ENCODE measurements around the gene ABCC9.
"Not testable (repeated sequence)": the region's sequence is repeated elsewhere in the genome, so short reads cannot be mapped to it uniquely, and the experiment has no call there.

The ABCC9 gene

DNA sequence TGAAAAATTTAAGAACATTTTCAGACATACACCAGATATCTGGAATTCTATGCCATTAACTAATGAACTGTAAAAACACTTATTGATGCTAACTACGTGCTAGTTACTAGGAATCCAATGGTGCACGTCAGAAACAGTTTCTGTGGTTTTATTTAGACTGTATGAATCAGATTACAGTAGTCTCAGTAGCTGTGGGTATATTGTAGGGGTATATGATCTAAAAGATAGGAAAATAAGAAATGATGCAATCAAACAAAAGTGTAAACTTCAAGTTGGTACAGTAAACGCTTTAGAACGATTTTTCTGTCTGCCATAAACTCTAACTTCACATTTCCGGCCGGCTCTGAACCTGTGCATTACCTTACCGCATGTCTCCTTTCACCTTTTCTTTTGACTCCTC, 2.3 kb downstream of the ABCC9 start:
- in situ Hi-C loops (cut with MboI; ENCODE audit: low sequenced_read_pairs): no loop called here

DNA sequence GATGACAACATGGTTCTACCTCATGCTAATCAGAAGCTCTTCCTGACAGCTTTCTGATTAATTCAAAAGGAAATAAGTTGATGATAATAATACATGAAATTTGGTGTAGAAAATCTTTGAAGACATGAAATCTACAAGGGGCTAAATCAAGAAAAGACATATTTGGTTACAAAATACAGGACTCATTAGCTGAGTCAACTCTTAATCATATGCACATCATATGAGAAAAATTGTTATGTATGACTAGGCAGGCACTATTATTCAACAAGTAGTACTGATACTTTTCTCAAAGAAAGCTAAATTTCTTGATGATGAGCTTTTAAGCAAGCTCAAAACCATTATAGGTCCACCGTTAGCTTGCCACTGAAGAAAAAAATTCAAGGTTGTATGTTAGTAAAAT, 7.1 kb downstream of the ABCC9 start:
- in situ Hi-C loops (cut with MboI; ENCODE audit: low sequenced_read_pairs): no loop called here

DNA sequence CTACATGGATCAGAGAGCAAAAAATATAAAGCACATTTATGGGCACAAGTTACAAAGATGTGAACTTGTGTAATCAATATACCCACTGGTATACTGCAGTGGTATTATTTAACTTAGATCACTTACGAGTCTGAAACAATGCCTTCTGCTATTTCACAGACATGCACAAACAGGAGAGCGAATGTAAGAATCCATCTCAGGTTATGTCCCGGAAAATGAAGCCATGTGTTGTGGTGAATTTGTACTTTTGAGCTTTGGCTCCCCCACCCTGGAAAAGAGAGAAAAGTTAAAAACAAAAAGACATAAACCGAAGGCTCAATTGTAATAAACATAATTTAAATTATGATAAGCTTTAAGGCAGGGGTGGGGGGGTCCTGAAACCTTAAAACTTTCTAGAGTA, 7.6 kb downstream of the ABCC9 start:
- in situ Hi-C loops (cut with MboI; ENCODE audit: low sequenced_read_pairs): no loop called here

DNA sequence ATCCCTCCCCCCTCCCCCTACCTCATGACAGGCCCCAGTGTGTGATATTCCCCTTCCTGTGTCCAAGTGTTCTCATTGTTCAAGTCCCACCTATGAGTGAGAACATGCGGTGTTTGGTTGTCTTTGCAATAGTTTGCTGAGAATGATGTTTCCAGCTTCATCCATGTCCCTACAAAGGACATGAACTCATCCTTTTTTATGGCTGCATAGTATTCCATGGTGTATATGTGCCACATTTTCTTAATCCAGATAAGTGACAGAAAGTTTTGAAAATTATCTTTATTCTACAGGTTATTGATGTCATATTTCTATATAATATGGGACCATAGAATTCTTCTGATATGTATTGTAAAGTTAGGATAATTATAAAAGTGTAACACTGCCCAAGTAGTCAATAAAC, 11.3 kb downstream of the ABCC9 start:
- in situ Hi-C loops (cut with MboI; ENCODE audit: low sequenced_read_pairs): not testable (repeated sequence)

DNA sequence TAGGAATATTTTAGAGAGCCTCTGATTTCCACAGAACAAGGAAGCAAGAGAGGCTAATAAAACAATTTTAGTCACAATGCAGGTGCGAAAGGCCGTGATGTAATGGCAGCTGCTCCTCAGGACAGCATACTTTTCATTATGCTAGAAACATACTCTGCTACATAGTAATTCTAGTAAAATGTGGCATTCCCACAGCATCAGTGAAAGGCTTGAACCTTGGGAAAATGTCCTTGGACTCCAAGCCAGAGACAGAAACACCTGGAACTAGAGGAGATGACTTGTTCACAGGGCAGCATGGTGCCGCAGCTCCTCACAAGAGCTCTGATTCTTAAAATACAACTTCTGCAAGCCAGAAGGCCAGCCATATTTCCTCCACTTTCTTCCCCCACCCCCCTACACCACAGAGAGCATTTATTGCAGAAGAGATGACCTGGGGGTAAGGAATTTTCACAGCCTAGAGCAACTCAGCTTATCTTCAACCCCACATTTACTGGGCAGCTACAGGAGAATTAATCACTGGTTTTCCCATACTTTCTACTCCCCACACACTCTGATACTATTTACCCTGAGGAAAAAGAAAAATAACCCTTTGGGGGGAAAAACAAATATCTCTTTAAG, 15.8 kb downstream of the ABCC9 start:
- in situ Hi-C loops (cut with MboI; ENCODE audit: low sequenced_read_pairs): no loop called here

DNA sequence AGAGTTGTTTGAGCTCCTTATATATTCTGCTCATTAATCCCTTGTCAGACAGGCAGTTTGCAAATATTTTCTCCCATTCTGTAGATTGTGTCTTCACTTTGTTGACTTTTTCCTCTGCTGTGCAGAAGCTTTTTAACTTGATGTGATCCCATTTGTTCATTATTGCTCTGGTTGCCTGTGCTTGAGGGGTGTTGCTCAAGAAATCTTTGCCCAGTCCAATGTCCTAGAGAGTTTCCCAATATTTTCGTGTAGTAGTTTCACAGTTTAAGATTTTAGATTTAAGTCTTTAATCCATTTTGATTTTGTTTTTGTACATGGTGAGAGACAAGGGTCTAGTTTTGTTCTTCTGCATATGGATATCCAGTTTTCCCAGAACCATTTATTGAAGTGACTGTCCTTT, 19.8 kb downstream of the ABCC9 start:
- in situ Hi-C loops (cut with MboI; ENCODE audit: low sequenced_read_pairs): no loop called here

DNA sequence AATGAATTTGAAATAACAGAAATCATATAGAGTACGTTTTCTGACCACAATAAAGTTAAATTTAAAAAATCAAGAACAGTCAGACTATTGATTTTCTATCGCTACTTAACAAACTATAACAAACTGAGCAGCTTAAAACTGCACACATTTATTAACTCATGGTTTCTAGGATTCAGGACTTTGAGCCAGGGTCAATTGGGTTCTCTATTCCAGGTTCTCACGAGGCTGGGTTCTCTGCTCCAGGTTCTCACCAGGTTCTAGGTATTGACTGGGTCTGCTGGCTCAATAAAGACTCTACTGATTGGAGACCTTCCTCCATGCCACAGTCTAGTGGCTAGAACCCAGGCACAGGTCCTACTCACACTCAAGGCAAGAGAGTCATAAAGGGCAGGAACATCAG, 22.8 kb downstream of the ABCC9 start:
- in situ Hi-C loops (cut with MboI; ENCODE audit: low sequenced_read_pairs): no loop called here

DNA sequence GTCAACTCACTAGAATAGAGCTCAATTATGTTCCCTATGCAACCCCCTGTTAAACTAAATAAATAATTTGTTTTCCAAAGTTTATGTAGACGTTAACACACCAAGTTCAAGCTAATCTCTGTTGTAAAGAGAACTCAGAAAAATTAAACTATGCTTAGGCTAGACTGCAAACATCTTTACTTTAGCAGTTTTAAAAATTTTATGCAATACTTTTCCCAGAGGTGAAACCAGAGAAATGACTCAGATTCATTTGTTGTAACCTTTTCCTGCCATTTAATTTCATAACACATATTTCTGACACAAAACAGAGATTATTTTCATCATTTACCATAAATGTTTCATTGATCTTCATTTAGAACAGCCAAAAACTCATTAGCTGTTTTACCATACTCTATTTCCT, 27.4 kb downstream of the ABCC9 start:
- in situ Hi-C loops (cut with MboI; ENCODE audit: low sequenced_read_pairs): no loop called here

DNA sequence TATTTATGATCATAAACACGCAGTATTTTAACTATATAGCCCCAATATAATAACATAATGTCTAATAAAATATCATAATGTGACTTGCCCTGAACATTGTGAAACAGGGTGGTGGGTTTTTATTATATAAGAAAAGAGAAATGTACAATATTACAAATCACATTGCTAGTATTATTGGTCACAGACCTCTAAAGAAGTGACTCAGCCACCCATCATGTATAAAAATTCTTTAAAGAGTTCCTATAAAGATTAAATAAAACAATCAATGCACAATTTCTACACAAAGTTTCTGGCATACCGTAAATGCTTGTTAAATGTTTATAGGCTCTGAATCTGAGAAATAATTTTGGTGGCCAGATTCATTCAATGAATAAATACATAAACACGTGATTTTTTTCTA, 28.9 kb downstream of the ABCC9 start:
- in situ Hi-C loops (cut with MboI; ENCODE audit: low sequenced_read_pairs): no loop called here

DNA sequence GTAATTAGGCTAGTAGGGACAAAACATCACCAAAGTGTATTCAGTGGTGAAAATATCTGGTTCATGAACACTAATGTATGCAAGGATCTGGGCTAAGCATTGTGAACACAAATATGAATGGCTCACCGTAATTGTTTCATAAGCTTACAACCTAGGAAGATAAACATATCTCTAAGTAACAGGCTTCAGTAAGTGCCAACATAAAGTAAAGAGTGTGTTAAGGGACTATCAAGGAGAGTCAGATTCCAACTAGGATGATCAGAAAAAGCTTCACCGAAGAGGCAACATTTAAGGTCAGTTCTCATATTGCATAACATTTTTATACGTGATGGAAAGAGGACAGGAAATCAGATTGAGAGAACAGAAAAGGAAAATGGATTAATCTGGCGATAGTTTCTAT, 29.4 kb downstream of the ABCC9 start:
- in situ Hi-C loops (cut with MboI; ENCODE audit: low sequenced_read_pairs): no loop called here

DNA sequence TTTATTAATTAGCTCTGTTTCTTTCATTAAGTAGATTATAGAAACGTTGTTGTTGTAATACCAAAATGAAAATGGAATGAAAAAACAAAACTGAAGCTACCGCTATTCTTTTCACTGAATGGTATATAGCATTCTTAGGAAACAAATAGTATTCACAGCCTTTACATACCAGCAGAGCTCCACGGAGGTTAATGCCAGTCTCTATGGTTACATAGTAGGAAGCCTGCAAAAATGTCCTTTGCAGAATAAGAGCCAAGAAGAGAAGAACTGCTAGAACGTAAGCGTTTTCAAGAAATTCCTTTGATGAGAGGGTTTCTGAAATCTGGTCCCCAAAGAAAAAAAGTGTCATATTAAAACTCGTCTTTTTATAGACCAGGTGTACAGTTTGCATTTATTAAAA, 30.6 kb downstream of the ABCC9 start:
- in situ Hi-C loops (cut with MboI; ENCODE audit: low sequenced_read_pairs): no loop called here

DNA sequence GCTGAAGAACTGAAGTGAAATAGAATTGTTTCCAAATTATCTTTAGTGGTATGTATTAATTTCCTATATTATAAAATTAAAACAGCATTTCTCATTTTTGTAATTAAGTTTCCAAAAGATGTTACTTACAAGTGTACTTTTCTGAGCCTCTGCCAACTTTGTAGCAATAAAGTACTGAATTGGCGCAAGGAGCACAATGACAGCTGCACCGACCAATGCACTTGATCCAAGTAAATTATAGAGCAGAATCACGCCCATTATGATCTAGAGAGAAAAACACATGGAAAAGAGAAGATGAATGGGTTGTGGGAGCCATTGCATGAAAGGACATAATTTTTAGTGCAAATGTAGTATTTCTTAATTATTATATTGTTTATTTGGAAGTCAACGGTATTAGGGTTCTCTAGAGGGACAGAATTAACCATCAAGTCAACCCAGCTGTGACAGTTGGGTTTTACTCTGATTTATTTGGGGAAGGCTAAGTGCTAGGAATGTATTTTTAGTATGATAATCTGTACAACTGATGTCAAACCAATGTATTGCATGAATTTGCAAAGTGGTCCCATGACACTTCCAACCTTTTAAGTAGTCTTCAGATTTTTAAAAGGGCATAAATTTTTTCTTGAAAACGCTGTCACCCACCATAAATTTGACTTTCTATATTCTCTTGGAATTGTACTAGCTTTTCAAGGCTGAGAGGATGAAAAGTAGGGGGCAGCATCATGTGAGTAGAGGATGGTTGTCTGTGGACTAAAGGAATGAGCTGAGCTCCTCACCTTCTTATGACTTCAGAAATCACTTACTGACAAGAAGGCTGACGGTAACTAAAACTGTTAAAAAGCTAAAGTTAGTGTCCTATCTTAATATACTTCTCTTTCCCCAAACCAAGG, 33.0 kb downstream of the ABCC9 start:
- in situ Hi-C loops (cut with MboI; ENCODE audit: low sequenced_read_pairs): no loop called here

DNA sequence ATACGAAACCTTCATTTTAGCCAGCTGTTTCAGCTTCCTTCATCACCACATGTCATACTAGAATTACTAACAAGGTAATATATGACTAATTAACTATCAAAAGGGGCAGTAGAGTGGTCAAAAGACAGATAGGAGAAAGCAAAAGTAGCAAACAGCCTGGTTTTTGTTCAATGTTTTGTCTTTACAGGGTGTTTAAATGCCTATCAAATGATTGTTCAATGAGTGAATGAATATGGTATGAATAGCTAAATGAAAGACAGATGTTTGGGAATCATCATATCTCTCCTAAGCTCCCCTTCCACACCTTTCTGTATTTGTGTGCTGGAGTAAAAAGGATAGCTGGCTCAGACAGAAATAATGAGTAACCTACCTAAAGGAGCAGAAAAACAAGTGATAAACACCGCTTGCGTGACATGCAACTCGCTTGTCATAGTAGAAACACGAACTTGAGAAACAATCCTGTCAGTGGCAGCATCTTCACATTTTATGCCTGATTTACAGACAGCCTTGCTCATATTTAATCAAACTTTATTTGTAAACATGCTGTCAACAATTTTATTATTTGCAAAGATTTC, 34.2 kb downstream of the ABCC9 start:
- in situ Hi-C loops (cut with MboI; ENCODE audit: low sequenced_read_pairs): no loop called here

DNA sequence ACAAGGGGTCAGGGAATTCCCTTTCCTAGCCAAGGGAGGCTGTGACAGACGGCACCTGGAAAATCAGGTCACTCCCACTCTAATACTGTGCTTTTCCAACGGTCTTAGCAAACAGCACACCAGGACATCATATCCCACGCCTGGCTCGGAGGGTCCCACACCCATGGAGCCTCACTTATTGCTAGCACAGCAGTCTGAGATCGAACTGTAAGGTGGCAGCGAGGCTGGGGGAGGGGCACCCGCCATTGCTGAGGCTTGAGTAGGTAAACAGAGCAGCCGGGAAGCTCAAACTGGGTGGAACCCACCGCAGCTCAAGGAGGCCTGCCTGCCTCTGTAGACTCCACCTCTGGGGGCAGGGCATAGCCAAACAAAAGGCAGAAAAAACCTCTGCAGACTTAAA, 41.7 kb downstream of the ABCC9 start:
- in situ Hi-C loops (cut with MboI; ENCODE audit: low sequenced_read_pairs): not testable (repeated sequence)

DNA sequence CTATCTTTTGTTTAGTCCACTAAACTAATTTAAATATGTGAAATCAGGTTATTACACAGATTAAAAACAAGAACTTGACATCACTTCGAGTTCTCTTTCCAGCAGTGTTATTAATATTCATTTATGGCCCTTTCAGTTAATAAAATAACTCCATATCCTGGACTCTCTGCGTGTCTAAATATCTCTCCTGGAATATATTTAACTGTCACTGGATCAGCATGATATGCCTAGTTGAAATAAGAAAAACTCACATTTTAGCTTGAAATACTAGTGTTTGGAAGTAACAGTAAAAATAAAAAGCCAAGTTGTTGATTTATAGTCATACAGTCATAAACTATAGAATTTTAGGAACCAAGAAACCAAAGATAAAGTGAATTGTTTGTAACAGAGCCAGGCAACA, 45.6 kb downstream of the ABCC9 start:
- in situ Hi-C loops (cut with MboI; ENCODE audit: low sequenced_read_pairs): no loop called here

DNA sequence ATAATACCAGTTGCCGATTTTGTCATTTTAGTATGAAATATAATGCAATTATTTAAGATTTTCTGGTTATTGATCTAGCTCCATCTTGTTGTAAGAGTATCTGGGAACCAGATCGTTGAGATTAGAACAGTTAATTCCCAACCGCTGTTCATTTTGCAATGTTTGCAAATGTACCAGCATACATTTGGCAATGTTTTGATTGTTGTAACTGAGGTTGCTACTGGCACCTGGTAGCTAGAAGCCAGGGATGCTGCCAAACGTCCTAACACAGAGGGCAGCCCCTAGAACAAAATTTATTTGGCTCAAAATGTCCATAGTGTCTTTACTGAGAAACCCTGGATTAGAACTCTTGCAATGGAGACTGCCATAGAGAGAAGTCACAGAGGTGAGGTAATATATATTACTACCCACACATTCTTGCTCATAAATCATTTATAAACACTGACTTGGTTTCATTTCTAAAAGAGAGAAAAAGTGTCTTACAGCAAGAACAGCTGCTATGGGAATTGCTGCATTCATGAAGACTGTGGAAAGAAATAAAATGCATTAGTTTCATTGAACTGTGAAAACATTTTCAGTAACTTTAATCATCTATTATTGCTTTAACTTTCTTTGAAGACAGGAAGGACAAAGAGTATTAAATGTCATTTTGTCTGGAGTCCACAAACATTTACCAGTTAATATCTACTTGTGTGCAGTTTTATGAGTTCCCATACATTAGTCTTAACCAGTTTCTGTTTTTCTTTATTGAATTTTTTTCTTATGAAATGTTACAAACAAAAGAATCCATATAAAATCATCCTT, 46.2 kb downstream of the ABCC9 start:
- in situ Hi-C loops (cut with MboI; ENCODE audit: low sequenced_read_pairs): no loop called here

DNA sequence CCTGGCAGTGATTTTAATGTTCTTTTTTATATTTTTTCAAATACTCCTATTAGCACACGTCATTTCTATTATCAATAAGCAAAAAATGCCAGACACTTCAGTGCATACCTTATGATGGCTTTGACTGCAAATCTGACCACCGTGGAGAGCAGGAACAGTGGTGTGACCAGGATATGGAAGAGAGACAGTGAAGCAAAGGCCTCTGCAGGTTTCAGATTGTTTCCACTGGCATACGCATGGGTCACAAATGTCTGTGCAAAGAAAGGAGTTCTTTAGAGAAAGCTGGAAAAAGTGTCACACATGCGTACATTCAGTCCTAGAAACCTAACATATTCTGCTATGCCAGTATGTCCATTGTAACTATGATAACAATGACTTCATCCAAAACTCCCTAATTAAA, 47.3 kb downstream of the ABCC9 start:
- in situ Hi-C loops (cut with MboI; ENCODE audit: low sequenced_read_pairs): no loop called here

DNA sequence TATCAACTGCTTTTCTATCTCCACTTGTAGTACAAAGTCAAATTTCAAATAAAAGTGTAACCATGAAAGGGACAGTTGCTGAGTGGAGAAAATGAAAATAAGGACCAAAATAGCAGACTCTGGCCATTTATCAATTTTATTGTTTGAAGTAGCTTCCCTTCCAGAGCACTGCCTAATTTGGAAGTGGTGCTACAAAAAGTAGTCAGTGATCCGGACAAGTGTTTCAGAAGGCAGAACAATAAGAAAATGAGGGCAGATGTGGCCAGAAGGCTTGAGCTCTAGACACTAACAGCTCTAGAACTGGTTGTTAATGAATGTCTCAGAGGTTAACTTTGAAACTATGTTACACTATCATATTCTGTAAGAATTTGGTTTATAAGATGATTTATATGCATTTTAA, 48.9 kb downstream of the ABCC9 start:
- in situ Hi-C loops (cut with MboI; ENCODE audit: low sequenced_read_pairs): no loop called here

DNA sequence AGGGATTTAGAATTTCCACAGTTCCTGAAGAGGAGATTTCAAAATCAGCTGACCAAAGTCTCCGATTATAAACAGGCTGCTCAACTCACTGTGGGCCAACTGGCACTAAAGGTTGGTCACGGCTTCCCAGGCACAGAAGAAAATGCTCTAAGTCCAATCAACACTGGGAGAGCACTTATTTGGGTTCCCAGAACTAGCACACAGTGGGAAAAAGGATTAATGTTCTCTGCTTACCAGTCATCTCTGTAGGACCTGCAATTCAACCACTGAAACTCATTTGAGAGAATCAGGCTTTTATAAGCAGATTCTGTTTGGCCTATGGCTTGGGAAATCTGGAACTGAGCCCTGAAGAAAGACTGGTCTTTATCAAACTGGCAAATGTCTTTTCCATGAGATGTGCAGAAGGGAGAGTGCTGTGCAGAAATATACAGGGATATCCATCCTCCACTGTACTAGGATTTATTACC, 49.4 kb downstream of the ABCC9 start:
- in situ Hi-C loops (cut with MboI; ENCODE audit: low sequenced_read_pairs): no loop called here

DNA sequence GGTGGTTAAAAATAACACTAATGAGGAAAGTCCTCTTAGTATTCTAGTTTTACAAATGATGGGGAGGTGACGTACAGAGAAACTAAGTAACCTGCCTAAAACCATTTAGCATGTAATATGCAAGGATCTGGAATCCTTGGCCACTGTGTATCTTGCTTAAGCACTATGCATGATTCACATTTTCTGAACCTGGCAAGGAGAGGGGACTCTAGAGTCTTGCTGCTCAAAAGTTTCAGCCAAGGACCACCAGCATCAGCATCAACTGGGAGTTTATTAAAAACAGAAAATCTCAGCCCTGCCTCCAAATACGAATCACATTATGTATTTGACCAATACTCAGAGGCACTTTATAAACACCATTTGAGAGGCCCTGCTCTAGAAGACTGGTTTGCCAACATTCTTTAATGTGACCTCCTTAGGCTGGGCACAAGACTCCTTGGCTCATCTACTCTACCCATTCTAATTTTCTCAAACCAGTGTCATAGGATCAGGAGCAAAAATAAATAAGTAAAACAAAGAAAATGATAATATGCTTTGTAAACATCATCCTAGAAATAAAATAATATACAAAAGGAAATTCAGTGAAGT, 52.9 kb downstream of the ABCC9 start:
- in situ Hi-C loops (cut with MboI; ENCODE audit: low sequenced_read_pairs): no loop called here

DNA sequence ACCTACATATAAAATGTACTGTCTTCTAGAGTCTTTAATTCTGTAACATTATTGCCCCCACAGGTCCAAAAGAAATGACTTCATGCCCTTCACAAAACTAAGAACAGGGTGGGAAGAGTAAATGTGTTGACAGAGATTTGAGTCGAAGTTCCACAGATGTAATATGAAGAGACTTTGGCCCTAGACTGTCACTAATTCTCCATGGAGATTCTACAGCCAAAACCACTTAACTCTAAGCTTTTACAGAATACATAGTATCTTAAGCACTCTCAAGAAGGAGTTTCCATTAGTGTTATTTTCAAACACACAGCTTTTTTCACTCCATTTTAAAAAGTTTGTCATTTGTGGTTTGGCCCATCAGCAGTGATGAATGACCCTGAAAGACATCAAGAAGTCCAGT, 56.3 kb downstream of the ABCC9 start:
- in situ Hi-C loops (cut with MboI; ENCODE audit: low sequenced_read_pairs): no loop called here
